Adipose tissue (tissue), 3 donors: ENCODE measurements around the gene CROCC2. TPM values are rescaled to one million over a fixed set of nuclear protein-coding genes. Genes with fewer than 3 reads are reported as not detected.

Source experiments
- H3K27ac ChIP-seq: one replicate; pipeline ENCODE4 v1.5.1; 2013; ENCODE audit warnings: low read depth, low read length
- WGBS, 3 donors: extraction: QIAGEN DNeasy Blood & Tissue Kit; methylation state at CpG; one replicate each; pipeline ENCODE4 v1.1.7; 2013; 5-methylcytosine and 5-hydroxymethylcytosine counted together
- polyA plus RNA-seq, 3 donors: library from polyadenylated mRNA; stranded (reverse); fragments of 200-250 nt; gene quantifications; one replicate each; pipeline ENCODE4 v1.2.3, GENCODE V29; 2013
- donor health status: healthy with polysubstance abuse.
- donor health status: Bipolar disorder and iron deficiency.
- donor health status: healthy.

CROCC2 gene
- polyA plus RNA-seq, 3 donors: 0.01 to 1.3 (median 0.02) TPM

- 90 to 95% (median 90%) methylated on average over 29 to 37 of the region's 37 CpGs for WGBS, 3 donors
- no peak overlapping the region for H3K27ac ChIP-seq
Observed at GRCh38 chr2:240888130-240888889, 17.8 kb upstream of the CROCC2 start.

GRCh38 chr2:240888890-240889573 is 17.1 kb upstream of the CROCC2 start:
- no peak overlapping the region for H3K27ac ChIP-seq

GRCh38 chr2:240889601-240890560 is 16.3 kb upstream of the CROCC2 start:
- 87 to 91% (median 88%) methylated on average over 38 of the region's 38 CpGs for WGBS, 3 donors

More at GRCh38 chr2:240888890-240889573, 17.1 kb upstream of the CROCC2 start:
- 81 to 95% (median 82%) methylated on average over 10 to 11 of the region's 11 CpGs for WGBS, 3 donors

GRCh38 chr2:240890691-240891090 is 15.4 kb upstream of the CROCC2 start:
- WGBS, 3 donors: 77 to 91% (median 90%) methylated on average over 14 of the region's 14 CpGs
- H3K27ac ChIP-seq: no peak overlapping the region

More at GRCh38 chr2:240889601-240890560, 16.3 kb upstream of the CROCC2 start:
- H3K27ac ChIP-seq: no peak overlapping the region

GRCh38 chr2:240891492-240892340 is 14.4 kb upstream of the CROCC2 start:
- WGBS, 3 donors: 78 to 86% (median 84%) methylated on average over 20 of the region's 20 CpGs
- no peak overlapping the region for H3K27ac ChIP-seq

- WGBS, 3 donors: 80 to 84% (median 82%) methylated on average over 9 of the region's 9 CpGs
Observed at GRCh38 chr2:240892356-240892755, 13.8 kb upstream of the CROCC2 start.

GRCh38 chr2:240892925-240893324 is 13.2 kb upstream of the CROCC2 start:
- H3K27ac ChIP-seq: no peak overlapping the region
- WGBS, 3 donors: 81 to 94% (median 85%) methylated on average over 8 to 12 of the region's 12 CpGs

More at GRCh38 chr2:240892356-240892755, 13.8 kb upstream of the CROCC2 start:
- H3K27ac ChIP-seq: no peak overlapping the region

- WGBS, 3 donors: 53 to 63% (median 56%) methylated on average over 17 of the region's 17 CpGs
- no peak overlapping the region for H3K27ac ChIP-seq
Observed at GRCh38 chr2:240893363-240893844, 12.7 kb upstream of the CROCC2 start.

- WGBS, 3 donors: 80 to 93% (median 82%) methylated on average over 9 of the region's 9 CpGs
- no peak overlapping the region for H3K27ac ChIP-seq
Observed at GRCh38 chr2:240894006-240894405, 12.1 kb upstream of the CROCC2 start.

GRCh38 chr2:240894836-240895558 is 11.1 kb upstream of the CROCC2 start:
- 73 to 91% (median 88%) methylated on average over 28 of the region's 28 CpGs for WGBS, 3 donors

GRCh38 chr2:240895656-240896388 is 10.3 kb upstream of the CROCC2 start, which contains the start of gene MAB21L4:
Gene MAB21L4, minus strand, starts transcription at chr2:240896156. Its CDS starts 159 bp downstream, at chr2:240895997.
- 81 to 87% (median 83%) methylated on average over 24 of the region's 24 CpGs for WGBS, 3 donors
- H3K27ac ChIP-seq: no peak within 1 kb of the TSS

More at GRCh38 chr2:240894836-240895558, 11.1 kb upstream of the CROCC2 start:
- H3K27ac ChIP-seq: no peak overlapping the region

GRCh38 chr2:240896394-240896793 is 9.7 kb upstream of the CROCC2 start:
- WGBS, 3 donors: 48 to 87% (median 73%) methylated on average over 6 to 7 of the region's 7 CpGs
- no peak overlapping the region for H3K27ac ChIP-seq

- H3K27ac ChIP-seq: no peak overlapping the region
- WGBS, 3 donors: 56 to 74% (median 71%) methylated on average over 22 to 23 of the region's 23 CpGs
Observed at GRCh38 chr2:240896871-240897692, 9.1 kb upstream of the CROCC2 start.

- no peak overlapping the region for H3K27ac ChIP-seq
- 57 to 67% (median 63%) methylated on average over 17 of the region's 17 CpGs for WGBS, 3 donors
Observed at GRCh38 chr2:240898108-240898730, 7.9 kb upstream of the CROCC2 start.
